KBM-7 (cell line): ENCODE measurements around the gene OGFR.
"Not testable (repeated sequence)": the region's sequence is repeated elsewhere in the genome, so short reads cannot be mapped to it uniquely, and the experiment has no call there.

ENCODE experiments used
- DNase-seq: peaks from one replicate; pipeline ENCODE4 v3.0.0-alpha.2; 2015
- in situ Hi-C: fragments of 300-500 bp; cut with MboI; formaldehyde crosslinking; loops from 2 replicates; pipeline ENCODE4 v1.14.3; 2020; ENCODE audit warnings: low sequenced_read_pairs, low pct_unique_long_range_greater_than_20kb, mixed read lengths

OGFR gene

GRCh38 chr20:62846166-62846890, 41.7 kb downstream of the OGFR start:
- in situ Hi-C loops, result no loop called here
- DNase-seq, result no peak

- in situ Hi-C loops, DNase-seq: not testable (repeated sequence)
These were observed 44.3 kb downstream of the OGFR start for GRCh38 chr20:62848917-62849316.

GRCh38 chr20:62849431-62849830, 44.8 kb downstream of the OGFR start:
- DNase-seq, result no peak
- in situ Hi-C loops, result no loop called here

GRCh38 chr20:62850333-62850974, 45.8 kb downstream of the OGFR start:
- no peak for DNase-seq
- in situ Hi-C loops, result no loop called here

GRCh38 chr20:62852196-62852595, 47.6 kb downstream of the OGFR start:
- no peak for DNase-seq
- in situ Hi-C loops, result no loop called here

GRCh38 chr20:62852841-62853240, 48.2 kb downstream of the OGFR start:
- no peak for DNase-seq
- in situ Hi-C loops, result no loop called here

GRCh38 chr20:62853304-62853703, 48.7 kb downstream of the OGFR start:
- in situ Hi-C loops, DNase-seq: not testable (repeated sequence)

- DNase-seq, result no peak
- in situ Hi-C loops, result no loop called here
These were observed 49.5 kb downstream of the OGFR start for GRCh38 chr20:62854121-62854520.

GRCh38 chr20:62855120-62855519, 50.5 kb downstream of the OGFR start:
- no peak for DNase-seq
- in situ Hi-C loops, result no loop called here

GRCh38 chr20:62856931-62857619, 52.4 kb downstream of the OGFR start:
- DNase-seq, result no peak
- in situ Hi-C loops, result no loop called here

- no peak for DNase-seq
- in situ Hi-C loops, result no loop called here
These were observed 53.6 kb downstream of the OGFR start for GRCh38 chr20:62858058-62858830.

- DNase-seq, result no peak
These were observed 55.1 kb downstream of the OGFR start for GRCh38 chr20:62859721-62860120.

GRCh38 chr20:62860391-62860923, 55.8 kb downstream of the OGFR start:
- in situ Hi-C loops, result no loop called here

More at GRCh38 chr20:62859721-62860120, 55.1 kb downstream of the OGFR start:
- in situ Hi-C loops, result no loop called here

GRCh38 chr20:62860924-62861691, 56.5 kb downstream of the OGFR start:
- DNase-seq, result no peak

More at GRCh38 chr20:62860391-62860923, 55.8 kb downstream of the OGFR start:
- DNase-seq, result no peak

GRCh38 chr20:62861726-62862336, 57.2 kb downstream of the OGFR start, which contains the start of gene TCFL5:
Gene TCFL5 (minus strand): TSS chr20:62861822. CDS start chr20:62861670, 152 bp downstream.
- DNase-seq, result peak; percentile 70
- in situ Hi-C loops, result no loop called here

More at GRCh38 chr20:62860924-62861691, 56.5 kb downstream of the OGFR start:
- in situ Hi-C loops, result no loop called here
